Natural killer cell (primary cell): ENCODE data around the gene RELL1. TPM values are rescaled to one million over a fixed set of nuclear protein-coding genes. Genes with fewer than 3 reads are reported as not detected.

Experiments
- ATAC-seq, 3 donors: fragments of 150-1000 bp in 2 of 3; fragments of 200-7000 bp in 1 of 3; cut with Tn5 transposase; 1 replicate in 1 of 3; 2 replicates in 2 of 3; pipeline ENCODE4 v1.10.0; 2021; ENCODE audit warnings: mild to moderate bottlenecking in 2 of 3, moderate library complexity in 2 of 3
- DNase-seq, 2 donors: peaks; one replicate each; pipeline versions ENCODE4 v3.0.0 to v3.0.0-alpha.2; 2013 to 2021; ENCODE audit warnings: mixed read lengths in 1 of 2
- H3K27ac ChIP-seq: one replicate; pipeline ENCODE4 v1.5.1; 2013; ENCODE audit warnings: mild to moderate bottlenecking, low read length
- H3K27me3 ChIP-seq: one replicate; pipeline ENCODE4 v1.6.1; 2013; ENCODE audit warnings: low read length; ENCODE audit not compliant: control insufficient read depth, insufficient read depth
- H3K36me3 ChIP-seq: one replicate; pipeline ENCODE4 v1.6.1; 2013; ENCODE audit warnings: low read length; ENCODE audit not compliant: control insufficient read depth, insufficient read depth
- H3K4me1 ChIP-seq: one replicate; pipeline ENCODE4 v1.6.1; 2013; ENCODE audit warnings: low read length; ENCODE audit not compliant: control insufficient read depth, insufficient read depth
- H3K4me3 ChIP-seq: one replicate; pipeline ENCODE4 v1.5.1; 2013; ENCODE audit warnings: low read length
- H3K9me3 ChIP-seq: one replicate; pipeline ENCODE4 v1.6.1; 2013; ENCODE audit warnings: low read length; ENCODE audit not compliant: control insufficient read depth, insufficient read depth
- H3K27ac Mint-ChIP-seq, 2 donors: one replicate each; pipeline ENCODE4 v1.8.0; 2022; ENCODE audit warnings: mild to moderate bottlenecking in 2 of 2, mixed read lengths in 2 of 2, moderate library complexity in 1 of 2
- H3K27me3 Mint-ChIP-seq, 2 donors: one replicate each; pipeline ENCODE4 v1.8.0; 2022; ENCODE audit warnings: low read depth in 2 of 2, mixed read lengths in 2 of 2
- H3K36me3 Mint-ChIP-seq: one replicate; pipeline ENCODE4 v1.8.0; 2022; ENCODE audit warnings: mixed read lengths
- H3K4me1 Mint-ChIP-seq, 2 donors: one replicate each; pipeline ENCODE4 v1.8.0; 2022; ENCODE audit warnings: mixed read lengths in 2 of 2
- H3K4me3 Mint-ChIP-seq: one replicate; pipeline ENCODE4 v1.8.0; 2022; ENCODE audit warnings: mild to moderate bottlenecking, moderate library complexity, mixed read lengths
- H3K9me3 Mint-ChIP-seq, 2 donors: one replicate each; pipeline ENCODE4 v1.8.0; 2022; ENCODE audit warnings: mixed read lengths in 2 of 2
- WGBS: methylation state at CpG from one replicate; pipeline ENCODE4 v1.1.7; 2013; ENCODE audit warnings: missing lambda C conversion rate; ENCODE audit not compliant: insufficient coverage; 5-methylcytosine and 5-hydroxymethylcytosine counted together
- intact Hi-C: fragments of 100-400 bp; cut with micrococcal nuclease; formaldehyde crosslinking; loops from one replicate; pipeline ENCODE4 v1.14.2; 2022
- total RNA-seq, 4 donors: library from RNA; stranded (reverse); fragments of 120-200 nt in 1 of 4; gene quantifications; one replicate each; pipeline versions ENCODE4 v1.2.3 to v1.2.4, GENCODE V29; 2013 to 2022
- TF ChIP-seq, protein P1 (sequence below): fragments of 200-600 bp; IDR thresholded peaks from one replicate; pipeline ENCODE4 v1.8.0; 2022; ENCODE audit warnings: antibody characterized with exemption

RELL1 gene
- total RNA-seq, 3 donors from 2014 or later (not counting 1 experiment from before 2014, with no cell fraction given), result 15.2 to 21.3 (median 15.2) TPM

DNA sequence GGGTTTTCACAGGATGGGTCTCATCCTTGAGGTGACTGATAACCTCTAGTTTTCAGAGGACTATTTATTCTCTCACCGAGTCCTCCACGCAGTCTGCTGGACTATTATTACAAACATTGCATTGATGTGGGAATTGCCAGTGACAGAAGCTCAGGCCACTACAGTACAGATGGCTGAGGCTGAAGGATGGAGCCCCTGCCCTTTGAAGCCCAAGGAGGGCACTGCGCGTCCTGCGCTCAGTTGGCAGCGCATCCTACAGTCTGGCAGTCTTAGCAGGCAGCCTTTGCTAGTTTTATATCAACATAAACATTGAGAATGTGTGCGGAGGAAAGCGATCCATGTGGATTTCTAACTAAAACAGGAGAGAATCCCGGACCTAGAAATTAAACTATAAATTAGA, 1.5 kb upstream of the RELL1 start:
- Histone ChIP-seq H3K27ac (no peak overlapping the region), H3K4me3 (no peak overlapping the region), H3K27me3 (no peaks in the 10 kb centered on the region), H3K4me1 (peaks cover 30% of the 10 kb centered on the region), H3K36me3 (no peaks in the 10 kb centered on the region), H3K9me3 (no peaks in the 10 kb centered on the region)
- TF ChIP-seq, protein P1, sequence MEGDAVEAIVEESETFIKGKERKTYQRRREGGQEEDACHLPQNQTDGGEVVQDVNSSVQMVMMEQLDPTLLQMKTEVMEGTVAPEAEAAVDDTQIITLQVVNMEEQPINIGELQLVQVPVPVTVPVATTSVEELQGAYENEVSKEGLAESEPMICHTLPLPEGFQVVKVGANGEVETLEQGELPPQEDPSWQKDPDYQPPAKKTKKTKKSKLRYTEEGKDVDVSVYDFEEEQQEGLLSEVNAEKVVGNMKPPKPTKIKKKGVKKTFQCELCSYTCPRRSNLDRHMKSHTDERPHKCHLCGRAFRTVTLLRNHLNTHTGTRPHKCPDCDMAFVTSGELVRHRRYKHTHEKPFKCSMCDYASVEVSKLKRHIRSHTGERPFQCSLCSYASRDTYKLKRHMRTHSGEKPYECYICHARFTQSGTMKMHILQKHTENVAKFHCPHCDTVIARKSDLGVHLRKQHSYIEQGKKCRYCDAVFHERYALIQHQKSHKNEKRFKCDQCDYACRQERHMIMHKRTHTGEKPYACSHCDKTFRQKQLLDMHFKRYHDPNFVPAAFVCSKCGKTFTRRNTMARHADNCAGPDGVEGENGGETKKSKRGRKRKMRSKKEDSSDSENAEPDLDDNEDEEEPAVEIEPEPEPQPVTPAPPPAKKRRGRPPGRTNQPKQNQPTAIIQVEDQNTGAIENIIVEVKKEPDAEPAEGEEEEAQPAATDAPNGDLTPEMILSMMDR, result no peak
- no peaks in the 10 kb centered on the region for H3K36me3 Mint-ChIP-seq
- 93% methylated on average over 9 of the region's 9 CpGs for WGBS
- DNase-seq, result no peak
- H3K27me3 Mint-ChIP-seq, result no peaks in the 10 kb centered on the region
- H3K4me1 Mint-ChIP-seq, result peaks cover 30 to 35% of the 10 kb centered on the region in 2 donors
- H3K27ac Mint-ChIP-seq, result peak overlapping the region; percentile 68 to 95
- no peak for ATAC-seq
- H3K4me3 Mint-ChIP-seq, result peak overlapping the region; percentile 93
- H3K9me3 Mint-ChIP-seq, result no peaks in the 10 kb centered on the region
- intact Hi-C loops, result loop anchor here (5.0 kb wide), 1 partner anchor 1495 kb away; the partner anchor contains the start of gene WDR19

DNA sequence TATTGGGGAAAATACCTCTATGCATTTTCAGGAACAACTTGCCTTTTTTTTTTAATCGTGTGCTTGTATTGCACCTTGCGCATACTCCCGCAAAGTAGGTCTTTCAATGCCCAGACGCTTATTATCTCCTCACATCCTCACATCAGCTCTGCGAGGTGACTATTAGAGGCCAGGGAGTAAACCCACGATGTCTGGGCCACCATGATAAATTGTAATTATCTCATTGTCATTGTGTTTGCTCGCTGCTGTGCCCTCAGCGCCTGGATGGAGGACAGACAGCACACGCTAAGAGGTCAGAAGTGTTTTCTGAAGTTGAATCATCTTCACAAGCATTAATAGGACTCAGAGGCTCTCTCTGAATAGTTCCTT, 1.0 kb upstream of the RELL1 start:
- DNase-seq (no peak), ATAC-seq (no peak)
- no peaks in the 10 kb centered on the region for H3K36me3 Mint-ChIP-seq
- intact Hi-C loops, result loop anchor here (5.0 kb wide), 1 partner anchor 1495 kb away; the partner anchor contains the start of gene WDR19
- peaks cover 35 to 40% of the 10 kb centered on the region in 2 donors for H3K4me1 Mint-ChIP-seq
- Histone ChIP-seq H3K27ac (no peak overlapping the region), H3K4me1 (peaks cover 32% of the 10 kb centered on the region), H3K27me3 (no peaks in the 10 kb centered on the region), H3K36me3 (no peaks in the 10 kb centered on the region), H3K4me3 (no peak overlapping the region), H3K9me3 (no peaks in the 10 kb centered on the region)
- H3K9me3 Mint-ChIP-seq, result no peaks in the 10 kb centered on the region
- H3K4me3 Mint-ChIP-seq, result peak overlapping the region; percentile 93
- 70% methylated on average over 9 of the region's 9 CpGs for WGBS
- H3K27ac Mint-ChIP-seq, result peak overlapping the region; percentile 68 to 95
- TF ChIP-seq, protein P1, result no peak
- no peaks in the 10 kb centered on the region for H3K27me3 Mint-ChIP-seq

DNA sequence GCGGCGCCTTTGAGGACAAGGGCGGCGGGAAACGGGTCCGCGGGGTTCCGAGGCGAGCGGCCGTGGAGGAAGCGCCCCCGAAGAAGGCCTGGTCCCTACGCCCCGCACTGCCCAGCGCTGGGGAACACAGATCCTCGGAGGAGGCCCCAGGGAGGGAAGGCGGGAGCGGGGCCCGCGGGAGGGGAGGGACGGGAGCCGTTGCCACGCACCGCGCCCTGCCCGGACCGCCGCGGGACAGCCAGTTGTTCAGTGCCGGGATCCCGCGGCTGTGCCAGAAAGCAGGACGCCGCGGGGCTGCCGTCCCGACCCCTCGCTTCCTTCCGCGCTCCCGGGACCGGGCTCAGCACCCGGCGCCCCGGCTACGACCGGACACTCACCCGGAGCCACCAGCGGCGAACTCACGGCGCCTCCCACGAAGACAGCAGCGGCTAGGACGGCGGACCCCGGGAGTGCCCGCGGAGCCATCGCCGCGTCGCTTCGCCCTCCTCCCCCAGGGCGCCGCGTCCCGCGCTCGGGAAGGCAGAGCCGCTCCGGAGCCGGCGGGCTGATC, 278 bp downstream of the RELL1 start:
- peak; percentile 17 to 39 (median 19) for ATAC-seq
- Histone ChIP-seq H3K27me3 (no peaks in the 10 kb centered on the region), H3K4me3 (peak overlapping the region; percentile 64), H3K9me3 (no peaks in the 10 kb centered on the region), H3K4me1 (peaks cover 32% of the 10 kb centered on the region), H3K27ac (peak overlapping the region; percentile 66), H3K36me3 (no peaks in the 10 kb centered on the region)
- Mint-ChIP-seq H3K27ac (peak overlapping the region; percentile 85 to 95), H3K4me3 (peak overlapping the region; percentile 95), H3K4me1 (peaks cover 37 to 41% of the 10 kb centered on the region in 2 donors), H3K36me3 (no peaks in the 10 kb centered on the region), H3K27me3 (no peaks in the 10 kb centered on the region), H3K9me3 (no peaks in the 10 kb centered on the region)
- DNase-seq, result peak in 1 of 2 donors; percentile 48
- intact Hi-C loops, result loop anchor here (1.0 to 5.0 kb wide), 2 partner anchors 140 to 1496 kb away; partner anchors contain the start of genes PGM2 and WDR19
- WGBS, result under 1% methylated on average over 75 of the region's 75 CpGs
- TF ChIP-seq, protein P1, result no peak
